ENCODE measurements around the gene ZNF175.

The ZNF175 gene

GRCh38 chr19:51587264-51588191 is 16.4 kb downstream of the ZNF175 start:
- no peak for DNase-seq

- DNase-seq = no peak
Observed at GRCh38 chr19:51589511-51589910, 18.4 kb downstream of the ZNF175 start.

DNA sequence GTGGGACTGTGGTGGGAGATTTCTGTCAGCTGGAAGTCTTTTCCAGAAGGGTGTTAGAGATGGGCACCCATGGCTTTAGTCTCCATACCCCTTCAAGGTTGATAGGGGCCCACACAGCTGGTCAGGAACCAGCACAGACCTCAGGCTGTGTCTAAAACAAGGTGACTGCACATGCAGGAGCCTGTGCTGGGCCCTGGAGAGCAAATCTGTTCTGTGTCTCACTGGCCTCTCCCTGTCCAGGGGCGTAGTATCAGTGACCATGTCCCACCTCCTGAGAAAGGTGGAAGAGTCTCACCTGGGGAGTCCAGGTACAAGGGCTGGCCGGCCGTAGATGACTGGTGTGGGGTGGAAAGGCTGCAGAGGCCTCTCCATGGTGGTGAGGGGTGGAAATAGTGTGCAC is 19.4 kb downstream of the ZNF175 start:
- no peak for DNase-seq

- no peak for DNase-seq
Observed at GRCh38 chr19:51592521-51592920, 21.4 kb downstream of the ZNF175 start.

DNA sequence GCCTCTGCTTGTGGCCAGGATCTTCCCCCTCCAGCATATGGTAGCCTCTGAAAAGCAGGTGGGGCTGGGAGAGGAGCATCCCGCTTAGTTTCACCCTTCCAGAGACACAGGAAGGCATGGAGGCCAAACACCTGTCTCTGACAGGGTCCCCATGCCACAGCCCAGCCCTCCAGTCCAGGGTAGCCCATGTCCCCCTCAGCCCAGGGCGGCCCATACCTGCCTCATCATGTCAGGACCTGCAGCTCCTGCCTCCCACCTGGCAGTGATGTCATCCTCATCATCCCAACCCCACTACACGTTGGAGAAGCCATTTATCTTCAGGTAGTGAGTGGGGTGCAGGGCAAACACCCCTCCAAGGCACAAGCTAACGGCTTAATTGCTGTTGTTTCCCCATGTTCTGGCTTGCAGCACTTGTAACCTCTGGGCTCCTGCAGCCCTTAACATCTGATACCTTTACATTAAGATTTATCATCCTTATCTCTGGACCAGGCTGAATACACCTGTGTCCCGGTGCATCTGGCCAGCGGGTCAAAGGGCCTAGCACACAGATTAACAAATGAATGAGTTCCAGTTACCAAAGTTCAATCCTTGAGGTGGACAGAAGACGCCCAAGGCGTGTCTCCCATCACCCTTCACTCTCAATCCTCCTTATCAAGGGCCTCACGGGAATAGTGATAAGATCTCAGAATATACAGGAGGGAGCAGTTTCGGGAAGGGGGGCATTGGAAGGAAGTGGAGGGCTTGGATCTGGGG is 22.2 kb downstream of the ZNF175 start:
- DNase-seq = no peak

DNA sequence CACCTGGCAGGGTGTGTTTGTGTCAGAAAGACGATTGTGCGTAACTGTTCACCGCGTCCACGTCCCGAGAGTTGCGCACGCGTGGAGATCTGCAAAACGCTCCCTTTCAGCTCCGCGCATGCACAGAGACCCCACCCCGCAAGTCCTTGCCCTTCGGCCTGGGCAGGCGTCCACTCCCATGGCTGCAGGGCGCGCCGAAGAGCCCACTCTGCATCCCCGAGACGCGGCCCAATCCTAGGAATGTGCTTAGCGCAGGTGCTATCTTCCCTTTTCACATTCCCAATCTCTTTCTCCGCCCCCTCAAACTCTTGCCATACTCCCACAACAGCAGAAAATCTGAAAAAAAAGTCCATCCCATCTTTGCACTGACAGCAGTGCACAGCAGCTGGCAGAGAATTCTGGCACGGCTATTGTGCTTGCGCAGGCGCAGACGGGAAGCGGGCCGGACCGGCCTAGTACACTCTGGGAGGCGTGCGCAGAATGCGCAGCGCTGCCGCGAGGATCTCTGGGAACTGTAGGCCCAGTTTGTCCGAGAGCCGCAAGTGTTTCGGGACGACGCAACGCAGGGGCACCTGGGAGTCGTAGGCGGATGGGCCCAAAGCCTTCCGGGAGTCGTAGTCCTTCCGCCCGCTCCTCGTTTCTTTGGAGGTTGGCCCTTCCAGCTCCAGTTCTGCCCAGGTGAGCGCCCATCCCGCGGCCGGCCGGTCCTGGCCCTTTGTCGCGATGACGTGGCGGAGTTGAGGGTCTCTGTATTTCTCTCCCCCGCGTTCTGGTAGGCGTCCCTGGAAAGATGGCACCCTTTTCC is 23.1 kb downstream of the ZNF175 start:
- DNase-seq = peak; percentile 88 to 100 (median 97)

DNA sequence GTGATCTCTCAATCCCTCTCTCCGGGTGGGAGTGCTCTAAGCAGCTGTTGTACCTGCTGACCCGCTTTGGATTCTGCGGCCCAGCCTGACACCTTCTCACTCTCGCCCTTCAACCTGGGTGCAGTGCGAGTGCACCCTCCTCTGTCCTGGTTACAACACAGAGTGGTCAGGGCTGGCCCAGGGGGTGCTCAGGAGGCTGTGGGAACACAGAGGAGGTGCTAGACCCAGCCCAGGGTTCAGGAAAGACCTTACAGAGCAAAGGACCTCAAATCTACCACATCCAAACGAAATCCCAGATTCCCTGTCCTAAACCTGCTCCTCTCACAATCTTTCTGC is 23.7 kb downstream of the ZNF175 start:
- no peak for DNase-seq

GRCh38 chr19:51595190-51596175 is 24.4 kb downstream of the ZNF175 start:
- DNase-seq = no peak

- no peak for DNase-seq
Observed at GRCh38 chr19:51598159-51598915, 27.3 kb downstream of the ZNF175 start.

- no peak for DNase-seq
Observed at GRCh38 chr19:51599084-51599483, 28.0 kb downstream of the ZNF175 start.

DNA sequence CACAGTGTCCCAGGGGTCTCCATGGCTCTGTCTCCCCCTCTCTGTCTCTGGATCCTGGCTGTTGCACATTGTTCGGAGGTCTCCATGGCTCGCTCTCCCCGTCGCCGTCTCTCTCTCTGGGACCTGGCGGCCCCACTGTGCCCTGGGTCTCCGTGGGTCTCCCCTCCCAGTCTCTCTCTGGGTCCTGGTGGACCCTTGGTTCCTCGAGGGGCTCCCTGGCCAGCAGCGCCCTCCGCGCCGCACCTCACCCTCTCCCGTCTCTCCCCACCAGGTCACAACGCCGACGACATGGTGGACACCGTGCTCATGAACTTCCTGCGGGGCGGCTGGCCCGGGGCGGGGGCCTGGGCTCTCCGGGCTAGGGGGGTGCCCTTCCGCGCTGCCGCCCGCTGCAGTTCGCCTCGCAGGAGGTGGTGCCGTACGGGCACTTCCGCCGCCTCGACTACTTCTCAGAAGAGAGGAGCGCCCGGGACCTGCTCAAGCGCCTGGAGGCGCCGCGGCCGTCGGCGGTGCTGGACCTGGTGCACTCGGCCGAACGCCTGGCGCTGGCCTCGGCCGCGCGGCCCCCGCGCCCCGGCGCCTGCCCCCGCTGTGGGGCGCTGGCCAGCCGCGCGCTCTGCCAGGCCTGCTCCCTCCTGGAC is 30.0 kb downstream of the ZNF175 start:
- DNase-seq = no peak

DNA sequence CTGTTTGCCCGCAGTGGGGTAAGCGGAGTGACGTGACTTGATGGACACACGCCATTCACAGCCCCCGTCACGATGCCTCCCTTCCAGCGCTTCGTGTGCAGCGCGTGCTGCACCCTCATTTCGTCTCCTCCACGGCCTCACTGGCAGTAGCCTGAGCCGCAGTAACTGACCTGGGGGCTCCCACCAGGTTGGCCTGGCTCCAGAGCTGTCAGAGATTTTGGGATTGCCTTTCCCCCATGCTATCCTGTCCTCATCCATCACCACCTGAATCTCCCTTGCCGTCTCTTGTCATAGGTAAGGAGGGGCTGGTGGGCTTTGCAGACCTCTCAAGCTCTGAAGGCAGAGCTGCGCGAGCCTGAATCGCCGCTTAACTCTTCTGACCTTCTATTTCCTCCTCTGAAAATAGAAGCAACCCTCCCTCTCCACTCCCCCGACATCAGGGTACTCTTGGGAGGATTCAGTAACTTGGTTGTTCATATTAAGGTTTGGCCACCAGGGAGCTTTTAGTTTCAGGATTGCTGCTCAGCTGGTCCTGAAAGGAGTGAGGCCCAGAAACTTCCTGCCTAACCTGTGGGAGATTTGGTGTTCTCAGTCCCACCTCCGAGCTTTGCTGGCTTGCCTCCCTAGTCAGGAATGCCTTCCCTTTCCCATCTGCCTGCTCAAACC is 31.2 kb downstream of the ZNF175 start:
- no peak for DNase-seq

- no peak for DNase-seq
Observed at GRCh38 chr19:51607077-51607476, 36.0 kb downstream of the ZNF175 start.

DNA sequence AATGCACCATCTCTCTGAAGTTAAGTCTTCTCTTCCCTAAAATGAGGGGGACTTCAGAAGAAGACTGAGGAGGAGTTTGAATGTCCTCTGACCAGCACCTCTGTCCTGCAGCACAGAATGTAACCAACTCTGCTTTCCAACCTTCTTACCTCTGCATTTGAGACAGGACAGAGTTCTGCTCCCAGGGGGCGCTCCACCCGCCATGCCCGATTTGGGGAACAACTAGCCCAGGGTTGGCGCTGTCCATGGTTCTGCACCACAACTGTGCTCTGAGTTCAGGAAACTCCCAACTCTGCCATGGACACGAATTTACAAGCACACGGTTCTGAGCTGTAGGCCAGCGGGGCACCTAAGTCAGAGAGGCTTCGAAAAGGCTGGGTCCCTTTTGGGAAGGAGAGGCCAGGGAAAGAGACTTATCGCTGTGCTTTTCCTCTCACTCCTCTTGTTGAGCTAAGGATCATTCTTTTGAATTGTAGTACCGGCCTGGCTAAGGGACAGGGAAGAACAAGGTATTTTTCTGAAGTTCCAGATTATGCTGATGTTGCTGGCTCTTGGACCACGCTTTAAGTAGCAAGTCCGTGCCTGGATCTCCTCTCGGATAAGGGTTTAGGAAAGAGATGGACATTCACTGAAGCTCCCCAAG is 37.0 kb downstream of the ZNF175 start:
- peak in 29 of 56 donors; percentile 2 to 76 (median 21) for DNase-seq

DNA sequence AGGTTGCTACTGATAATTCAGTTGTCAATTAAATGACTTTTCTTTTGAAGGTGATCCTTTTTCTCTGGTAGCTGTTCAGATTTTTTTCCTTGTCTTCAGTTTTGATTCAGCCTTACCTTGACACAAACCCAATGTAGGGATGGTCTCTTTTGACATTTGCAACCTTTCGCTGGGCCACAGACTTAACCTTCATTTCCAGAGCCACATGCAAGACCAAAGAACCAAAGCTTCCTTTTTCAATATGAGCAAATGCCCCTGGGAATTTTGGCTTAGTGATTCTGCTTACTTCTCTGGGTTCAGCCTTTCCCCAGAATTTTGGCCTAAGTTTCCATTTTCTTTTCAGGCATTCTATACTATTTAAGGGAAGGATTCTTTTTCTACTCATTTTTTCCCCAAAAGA is 39.5 kb downstream of the ZNF175 start:
- no peak for DNase-seq

- DNase-seq = no peak
Observed at GRCh38 chr19:51614789-51615188, 43.7 kb downstream of the ZNF175 start.

DNA sequence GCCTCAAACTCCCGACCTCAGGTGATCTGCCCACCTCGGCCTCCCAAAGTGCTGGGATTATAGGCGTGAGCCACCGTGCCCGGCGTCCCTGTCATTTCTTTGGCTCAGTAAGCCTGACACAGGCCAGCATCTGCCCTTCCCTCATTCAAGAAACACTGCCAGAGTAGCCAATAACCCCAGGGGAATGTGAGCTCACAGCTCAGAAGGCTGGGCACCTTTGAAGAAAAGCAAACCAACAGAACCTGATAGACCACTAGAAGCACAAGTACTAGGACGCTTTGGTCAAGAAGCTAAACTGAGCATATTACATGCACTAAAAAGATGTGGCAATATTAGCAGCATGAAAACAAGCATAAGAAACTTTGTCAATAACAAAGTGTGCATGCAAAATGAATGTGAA is 44.9 kb downstream of the ZNF175 start:
- DNase-seq = no peak

GRCh38 chr19:51621178-51621577 is 50.1 kb downstream of the ZNF175 start:
- DNase-seq = no peak

All from amygdala (tissue), 56 donors.